A673 (cell line): ENCODE data around the gene MOGAT3. TPM values are rescaled to one million over a fixed set of nuclear protein-coding genes. Genes with fewer than 3 reads are reported as not detected.

Experiments used
- BruUV-seq: library from RNA; stranded (reverse); fragments of 400-500 nt; replicated peaks from 2 replicates; lab custom pipeline; 2021; lab: Mats Ljungman, UMichigan
- CTCF ChIA-PET: fragments of 300-600 bp; sonication (Branson Sonifier 250); formaldehyde crosslinking; loops from one replicate; lab custom pipeline; 2022; ENCODE audit warnings: antibody characterized with exemption; lab: Charles Lee
- POLR2A ChIA-PET: fragments of 300-600 bp; sonication (Branson Sonifier 250); formaldehyde crosslinking; loops from one replicate; lab custom pipeline; 2022; ENCODE audit warnings: antibody characterized with exemption; ENCODE audit not compliant: low non-redundant PET; lab: Charles Lee
- DNase-seq: peaks from one replicate; pipeline ENCODE4 v3.0.0-alpha.2; 2015; ENCODE audit warnings: low spot score
- H3K27ac ChIP-seq: fragments of 200-600 bp; sonication (generic); 2 replicates; pipeline ENCODE4 v1.5.1; 2016; ENCODE audit warnings: mixed run types, low read depth, mild to moderate bottlenecking, mixed read lengths, antibody characterized with exemption, low read length; ENCODE audit not compliant: poor library complexity, severe bottlenecking
- H3K27me3 ChIP-seq: fragments of 200-600 bp; sonication (generic); replicated peaks from 2 replicates; pipeline ENCODE4 v1.6.1; 2017; ENCODE audit warnings: mixed run types, low read depth, mild to moderate bottlenecking, mixed read lengths, antibody characterized with exemption, low read length; ENCODE audit not compliant: insufficient read depth, poor library complexity
- H3K36me3 ChIP-seq: fragments of 200-600 bp; sonication (generic); 2 replicates; pipeline ENCODE4 v1.6.1; 2016; ENCODE audit warnings: mixed run types, mild to moderate bottlenecking, mixed read lengths, antibody characterized with exemption, low read length; ENCODE audit not compliant: insufficient read depth, poor library complexity, severe bottlenecking
- H3K4me1 ChIP-seq: fragments of 200-600 bp; sonication (generic); 2 replicates; pipeline ENCODE4 v1.6.1; 2017; ENCODE audit warnings: mixed run types, mild to moderate bottlenecking, mixed read lengths, antibody characterized with exemption, low read length; ENCODE audit not compliant: insufficient read depth, poor library complexity, severe bottlenecking
- H3K4me3 ChIP-seq: fragments of 200-600 bp; sonication (generic); 2 replicates; pipeline ENCODE4 v1.5.1; 2016; ENCODE audit warnings: low read depth, mixed run types, mild to moderate bottlenecking, mixed read lengths, low read length; ENCODE audit not compliant: poor library complexity, severe bottlenecking
- H3K9me3 ChIP-seq: fragments of 200-600 bp; sonication (generic); 2 replicates; pipeline ENCODE4 v1.6.1; 2016; ENCODE audit warnings: mixed run types, low read depth, mild to moderate bottlenecking, mixed read lengths, antibody characterized with exemption, low read length; ENCODE audit not compliant: poor library complexity, severe bottlenecking
- EZH2 ChIP-seq: fragments of 200-600 bp; sonication (generic); IDR thresholded peaks from 2 replicates; pipeline ENCODE4 v1.6.1; 2017; ENCODE audit warnings: borderline replicate concordance, low read depth, mild to moderate bottlenecking, mixed read lengths, antibody characterized with exemption, low read length; ENCODE audit not compliant: poor library complexity, severe bottlenecking
- intact Hi-C: fragments of 100-400 bp; cut with micrococcal nuclease; formaldehyde crosslinking; loops from one replicate; pipeline ENCODE4 v1.10.0; 2022; ENCODE audit not compliant: unreplicated experiment
- total RNA-seq: library from RNA; stranded (reverse); gene quantifications from 2 replicates; pipeline ENCODE4 v1.2.3, GENCODE V29; 2021
- TF ChIP-seq, protein P1 (sequence below): fragments of 300-800, 200-600 bp; sonication (generic); conservative IDR thresholded peaks from 2 replicates; pipeline ENCODE4 v1.5.1; 2017; ENCODE audit warnings: low read depth, mild to moderate bottlenecking, antibody characterized with exemption, low read length, moderate library complexity, mixed read lengths

The MOGAT3 gene
- total RNA-seq, 1 experiment from 2014 or later = not detected

DNA sequence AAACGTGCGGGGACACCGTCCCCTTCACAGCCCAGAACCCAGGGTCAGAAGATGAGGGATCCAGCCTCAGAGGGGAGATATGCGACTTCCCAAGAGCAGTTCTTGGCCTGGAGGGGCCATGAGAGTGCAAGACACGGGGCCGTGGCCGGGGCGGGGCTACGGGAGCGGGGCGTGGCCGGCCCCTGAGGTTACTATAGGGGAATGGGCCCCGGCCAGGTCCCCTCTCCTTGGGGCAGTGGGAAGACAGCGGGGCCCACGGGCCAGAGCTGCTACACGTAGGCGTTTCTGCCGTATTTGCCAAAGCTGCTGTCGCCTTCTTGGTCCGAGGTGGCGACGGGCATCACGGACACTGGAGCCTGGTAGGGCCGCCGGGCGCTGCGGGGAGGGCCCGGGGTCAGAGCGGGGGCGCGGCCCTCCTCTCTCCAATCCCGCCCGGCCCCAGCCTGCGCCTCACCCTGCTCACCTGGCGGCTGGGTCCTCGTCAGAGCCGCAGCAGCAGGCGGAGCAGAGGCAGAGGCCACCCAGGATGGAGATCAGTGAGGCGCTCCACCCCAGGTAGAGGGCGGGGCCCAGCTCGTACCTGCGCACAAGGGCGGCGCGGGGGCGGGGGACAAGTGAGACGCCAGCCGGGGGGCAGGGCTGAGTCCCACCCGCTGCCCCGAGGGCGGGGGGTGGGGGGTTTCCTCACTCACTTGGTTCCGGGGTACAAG lies 31.5 kb upstream of the MOGAT3 start:
- Histone ChIP-seq H3K4me3 (no peak overlapping the region), H3K36me3 (no peaks in the 10 kb centered on the region), H3K27me3 (no peaks in the 10 kb centered on the region), H3K4me1 (no peaks in the 10 kb centered on the region), H3K27ac (no peak overlapping the region), H3K9me3 (no peaks in the 10 kb centered on the region)
- no peak for DNase-seq
- intact Hi-C loops = no loop called here
- POLR2A ChIA-PET = no interaction called here
- no peak for TF ChIP-seq EZH2
- TF ChIP-seq, protein P1, sequence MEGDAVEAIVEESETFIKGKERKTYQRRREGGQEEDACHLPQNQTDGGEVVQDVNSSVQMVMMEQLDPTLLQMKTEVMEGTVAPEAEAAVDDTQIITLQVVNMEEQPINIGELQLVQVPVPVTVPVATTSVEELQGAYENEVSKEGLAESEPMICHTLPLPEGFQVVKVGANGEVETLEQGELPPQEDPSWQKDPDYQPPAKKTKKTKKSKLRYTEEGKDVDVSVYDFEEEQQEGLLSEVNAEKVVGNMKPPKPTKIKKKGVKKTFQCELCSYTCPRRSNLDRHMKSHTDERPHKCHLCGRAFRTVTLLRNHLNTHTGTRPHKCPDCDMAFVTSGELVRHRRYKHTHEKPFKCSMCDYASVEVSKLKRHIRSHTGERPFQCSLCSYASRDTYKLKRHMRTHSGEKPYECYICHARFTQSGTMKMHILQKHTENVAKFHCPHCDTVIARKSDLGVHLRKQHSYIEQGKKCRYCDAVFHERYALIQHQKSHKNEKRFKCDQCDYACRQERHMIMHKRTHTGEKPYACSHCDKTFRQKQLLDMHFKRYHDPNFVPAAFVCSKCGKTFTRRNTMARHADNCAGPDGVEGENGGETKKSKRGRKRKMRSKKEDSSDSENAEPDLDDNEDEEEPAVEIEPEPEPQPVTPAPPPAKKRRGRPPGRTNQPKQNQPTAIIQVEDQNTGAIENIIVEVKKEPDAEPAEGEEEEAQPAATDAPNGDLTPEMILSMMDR = no peak
- CTCF ChIA-PET = no interaction called here
- BruUV-seq = no TSS peak

DNA sequence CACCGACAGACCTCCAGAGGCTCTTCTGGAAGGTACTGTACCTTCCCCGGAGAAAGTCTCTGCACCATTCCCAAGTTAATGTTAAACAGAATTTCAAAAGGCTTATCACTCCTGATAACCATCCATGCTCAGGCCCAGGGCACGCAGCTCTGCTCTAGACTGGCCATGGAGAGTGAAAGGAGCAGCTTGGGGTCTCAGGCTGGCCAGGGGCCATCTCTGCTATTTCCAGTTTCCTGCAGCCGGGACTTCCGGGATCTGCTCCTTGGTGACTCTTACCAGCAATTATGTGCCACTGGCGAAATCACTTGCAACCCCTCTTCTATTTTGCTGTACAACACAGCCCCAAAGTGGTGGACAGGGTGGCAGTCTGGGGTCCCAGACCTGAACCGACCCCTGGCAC lies 30.8 kb upstream of the MOGAT3 start:
- intact Hi-C loops = no loop called here
- Histone ChIP-seq H3K36me3 (no peaks in the 10 kb centered on the region), H3K27me3 (no peaks in the 10 kb centered on the region), H3K27ac (no peak overlapping the region), H3K9me3 (no peaks in the 10 kb centered on the region), H3K4me3 (no peak overlapping the region), H3K4me1 (no peaks in the 10 kb centered on the region)
- no TSS peak for BruUV-seq
- TF ChIP-seq, protein P1 = no peak
- no peak for TF ChIP-seq EZH2
- CTCF ChIA-PET = no interaction called here
- POLR2A ChIA-PET = no interaction called here
- no peak for DNase-seq

DNA sequence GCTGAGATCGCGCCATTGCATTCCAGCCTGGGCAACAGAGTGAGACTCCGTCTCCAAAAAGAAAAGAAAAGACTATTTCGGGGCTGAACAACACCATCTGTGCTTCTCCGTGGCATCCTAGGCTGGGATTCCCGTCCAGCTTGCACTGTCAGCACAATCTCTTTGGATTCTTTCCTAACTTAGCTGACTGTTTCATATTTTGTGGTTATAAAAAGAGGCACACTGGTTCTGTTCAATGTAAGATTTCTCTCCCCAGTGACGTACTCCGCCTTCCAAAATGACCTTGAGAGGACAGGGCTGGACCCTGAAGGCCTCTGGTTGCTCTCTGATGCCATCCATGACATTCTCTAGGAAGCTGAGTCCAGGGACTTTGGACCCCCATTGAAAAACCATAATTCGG lies 25.9 kb upstream of the MOGAT3 start:
- ChIA-PET POLR2A (no interaction called here), CTCF (no interaction called here)
- intact Hi-C loops = no loop called here
- DNase-seq = no peak
- no peaks in the 10 kb centered on the region for H3K4me1 ChIP-seq
- BruUV-seq = no TSS peak
- peaks cover 8% of the 10 kb centered on the region for H3K36me3 ChIP-seq
- no peaks in the 10 kb centered on the region for H3K9me3 ChIP-seq
- no peak overlapping the region for H3K4me3 ChIP-seq
- TF ChIP-seq EZH2 = no peak
- TF ChIP-seq, protein P1 = no peak
- no peaks in the 10 kb centered on the region for H3K27me3 ChIP-seq
- H3K27ac ChIP-seq = no peak overlapping the region
